ENCODE measurements around the gene FHIT. TPM values are rescaled to one million over a fixed set of nuclear protein-coding genes. Genes with fewer than 3 reads are reported as not detected.

Gene FHIT
- total and polyA plus RNA-seq, 4 donors, result 2.1 to 14.7 (median 6.6) TPM

DNA sequence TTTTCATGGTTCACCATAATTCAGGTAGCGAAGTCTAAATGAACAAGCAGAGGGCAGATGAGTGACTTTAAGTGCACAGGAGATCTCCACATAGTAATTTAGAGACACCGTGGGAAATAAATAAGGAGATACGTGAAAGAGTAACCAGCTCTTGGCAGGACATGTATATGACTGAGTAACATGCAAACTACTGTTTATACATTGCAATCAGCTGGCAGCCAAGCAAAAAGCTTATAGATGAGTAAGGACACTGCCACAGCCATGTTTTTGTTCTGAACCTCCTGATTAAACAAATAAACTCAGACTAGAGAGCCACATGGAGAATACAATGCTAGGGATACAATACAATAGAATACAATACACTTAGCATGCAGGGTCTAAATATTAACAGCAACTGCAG, 252.4 kb downstream of the FHIT start:
- TF ChIP-seq JUND (IDR thresholded peaks at IDR 0.05) (no peak), ATF3 (IDR thresholded peaks at IDR 0.05) (no peak), REST (IDR thresholded peaks at IDR 0.05) (no peak), TAF1 (conservative IDR thresholded peaks at IDR 0.05) (no peak), FOXA2 (IDR thresholded peaks at IDR 0.05) (no peak), FOXA1 (IDR thresholded peaks at IDR 0.05) (no peak), YY1 (IDR thresholded peaks at IDR 0.05) (no peak), HNF4G (IDR thresholded peaks at IDR 0.05) (no peak), SP1 (IDR thresholded peaks at IDR 0.05) (no peak), NR2F2 (IDR thresholded peaks at IDR 0.05) (no peak), GABPA (IDR thresholded peaks at IDR 0.05 in 1 of 2, conservative IDR thresholded peaks at IDR 0.05 in 1 of 2) (no peak), RAD21 (IDR thresholded peaks at IDR 0.05) (no peak), EGR1 (IDR thresholded peaks at IDR 0.05; ENCODE audit: low read depth in 2 of 2) (no peak), RXRA (IDR thresholded peaks at IDR 0.05) (no peak), HNF4A (conservative IDR thresholded peaks at IDR 0.05) (no peak)
- TF ChIP-seq, protein P1, sequence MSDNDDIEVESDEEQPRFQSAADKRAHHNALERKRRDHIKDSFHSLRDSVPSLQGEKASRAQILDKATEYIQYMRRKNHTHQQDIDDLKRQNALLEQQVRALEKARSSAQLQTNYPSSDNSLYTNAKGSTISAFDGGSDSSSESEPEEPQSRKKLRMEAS (IDR thresholded peaks at IDR 0.05), result no peak
- TF ChIP-seq, protein P2, sequence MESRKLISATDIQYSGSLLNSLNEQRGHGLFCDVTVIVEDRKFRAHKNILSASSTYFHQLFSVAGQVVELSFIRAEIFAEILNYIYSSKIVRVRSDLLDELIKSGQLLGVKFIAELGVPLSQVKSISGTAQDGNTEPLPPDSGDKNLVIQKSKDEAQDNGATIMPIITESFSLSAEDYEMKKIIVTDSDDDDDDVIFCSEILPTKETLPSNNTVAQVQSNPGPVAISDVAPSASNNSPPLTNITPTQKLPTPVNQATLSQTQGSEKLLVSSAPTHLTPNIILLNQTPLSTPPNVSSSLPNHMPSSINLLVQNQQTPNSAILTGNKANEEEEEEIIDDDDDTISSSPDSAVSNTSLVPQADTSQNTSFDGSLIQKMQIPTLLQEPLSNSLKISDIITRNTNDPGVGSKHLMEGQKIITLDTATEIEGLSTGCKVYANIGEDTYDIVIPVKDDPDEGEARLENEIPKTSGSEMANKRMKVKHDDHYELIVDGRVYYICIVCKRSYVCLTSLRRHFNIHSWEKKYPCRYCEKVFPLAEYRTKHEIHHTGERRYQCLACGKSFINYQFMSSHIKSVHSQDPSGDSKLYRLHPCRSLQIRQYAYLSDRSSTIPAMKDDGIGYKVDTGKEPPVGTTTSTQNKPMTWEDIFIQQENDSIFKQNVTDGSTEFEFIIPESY (IDR thresholded peaks at IDR 0.05), result no peak
- TF ChIP-seq, protein P3, sequence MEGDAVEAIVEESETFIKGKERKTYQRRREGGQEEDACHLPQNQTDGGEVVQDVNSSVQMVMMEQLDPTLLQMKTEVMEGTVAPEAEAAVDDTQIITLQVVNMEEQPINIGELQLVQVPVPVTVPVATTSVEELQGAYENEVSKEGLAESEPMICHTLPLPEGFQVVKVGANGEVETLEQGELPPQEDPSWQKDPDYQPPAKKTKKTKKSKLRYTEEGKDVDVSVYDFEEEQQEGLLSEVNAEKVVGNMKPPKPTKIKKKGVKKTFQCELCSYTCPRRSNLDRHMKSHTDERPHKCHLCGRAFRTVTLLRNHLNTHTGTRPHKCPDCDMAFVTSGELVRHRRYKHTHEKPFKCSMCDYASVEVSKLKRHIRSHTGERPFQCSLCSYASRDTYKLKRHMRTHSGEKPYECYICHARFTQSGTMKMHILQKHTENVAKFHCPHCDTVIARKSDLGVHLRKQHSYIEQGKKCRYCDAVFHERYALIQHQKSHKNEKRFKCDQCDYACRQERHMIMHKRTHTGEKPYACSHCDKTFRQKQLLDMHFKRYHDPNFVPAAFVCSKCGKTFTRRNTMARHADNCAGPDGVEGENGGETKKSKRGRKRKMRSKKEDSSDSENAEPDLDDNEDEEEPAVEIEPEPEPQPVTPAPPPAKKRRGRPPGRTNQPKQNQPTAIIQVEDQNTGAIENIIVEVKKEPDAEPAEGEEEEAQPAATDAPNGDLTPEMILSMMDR (IDR thresholded peaks at IDR 0.05; ENCODE audit: low read depth, low read length, missing input control), result no peak
- no peak overlapping the region for H3K9ac ChIP-seq (ENCODE audit: low read depth in 1 of 2, low read length in 2 of 2)
- no peak overlapping the region for H3K4me3 ChIP-seq (ENCODE audit: low read depth in 1 of 3, low read length in 3 of 3)
- DNase-seq (ENCODE audit: low spot score), result no peak
- no peak overlapping the region for H3K27ac ChIP-seq (ENCODE audit: low read depth in 1 of 2, low read length in 2 of 2)
- H3K9me3 ChIP-seq (ENCODE audit: control insufficient read depth in 4 of 4, low read length in 3 of 4), result no peaks in the 10 kb centered on the region
- H3K36me3 ChIP-seq (ENCODE audit: control insufficient read depth in 4 of 4, insufficient read depth in 3 of 4, low read depth in 1 of 4, low read length in 3 of 4), result no peaks in the 10 kb centered on the region
- no peaks in the 10 kb centered on the region for H3K4me1 ChIP-seq (ENCODE audit: control insufficient read depth in 4 of 4, insufficient read depth in 4 of 4, low read length in 3 of 4)
- 90% methylated on average over 3 of the region's 3 CpGs for whole genome bisulfite sequencing
- H3K27me3 ChIP-seq (ENCODE audit: control insufficient read depth in 4 of 4, insufficient read depth in 4 of 4, low read length in 3 of 4), result no peaks in the 10 kb centered on the region

Measured in liver (tissue), 9 donors.